Stimulated activated CD4-positive, alpha-beta T cell treated with anti-CD3 and anti-CD28 coated beads, Interleukin-12 subunit alpha, Interleukin-12 subunit beta, amount 100 ng/mL, for 4 hours (primary cell): ENCODE results near the gene TRPM3.

ENCODE experiments used
- DNase-seq: peaks from one replicate; pipeline ENCODE4 v3.0.0-alpha.2; 2020

TRPM3 gene

DNA sequence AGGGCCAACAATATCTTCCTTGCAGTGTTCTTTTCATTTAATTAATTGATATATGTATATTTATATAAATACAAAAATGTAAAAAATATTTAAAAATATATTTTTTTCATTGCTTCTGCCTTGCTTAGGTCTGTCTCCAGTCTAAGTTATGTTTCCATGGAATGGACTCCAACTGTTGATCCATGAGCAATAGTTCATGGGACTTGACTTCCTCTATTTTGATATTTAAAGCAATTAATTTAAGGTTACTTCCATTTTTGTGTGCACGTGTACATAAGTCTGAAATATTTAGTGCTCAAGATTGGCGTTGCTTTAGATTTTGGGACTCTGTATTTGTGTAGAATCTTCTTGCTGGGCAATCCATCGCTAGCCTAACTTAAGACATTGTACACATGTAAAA lies 551.6 kb downstream of the TRPM3 start:
- DNase-seq: no peak

DNA sequence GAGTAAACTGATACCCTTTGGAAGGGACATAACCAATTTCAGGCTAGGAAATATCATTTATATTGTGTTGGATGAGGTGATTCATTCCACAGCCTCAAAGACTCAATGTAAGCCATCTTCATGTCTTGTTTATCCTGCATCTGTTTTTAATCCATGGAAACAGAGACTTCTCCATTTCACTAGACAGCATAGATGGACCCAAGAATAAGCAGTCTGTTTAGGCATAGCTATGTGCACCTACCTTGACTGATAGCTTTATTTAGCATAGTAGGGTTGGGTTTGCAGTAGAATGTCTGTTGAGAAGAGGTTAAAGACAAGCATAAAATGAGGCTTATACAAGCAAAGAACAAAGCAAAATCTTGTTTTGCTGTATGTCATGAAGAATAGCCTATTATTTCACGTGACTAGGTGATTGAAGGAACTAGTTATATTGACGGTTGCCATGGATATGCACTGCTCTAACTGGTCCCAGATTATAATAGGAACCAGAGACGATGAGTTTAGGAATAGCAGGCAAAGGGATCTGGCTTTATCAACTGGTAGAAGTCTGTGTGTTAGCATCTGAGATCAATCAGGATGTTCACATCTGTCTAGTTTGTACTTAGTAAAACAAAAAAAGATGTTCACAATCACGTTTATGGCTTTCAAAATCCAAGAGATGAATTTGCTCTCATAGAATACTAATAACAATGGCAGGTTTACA lies 552.2 kb downstream of the TRPM3 start:
- DNase-seq: no peak

DNA sequence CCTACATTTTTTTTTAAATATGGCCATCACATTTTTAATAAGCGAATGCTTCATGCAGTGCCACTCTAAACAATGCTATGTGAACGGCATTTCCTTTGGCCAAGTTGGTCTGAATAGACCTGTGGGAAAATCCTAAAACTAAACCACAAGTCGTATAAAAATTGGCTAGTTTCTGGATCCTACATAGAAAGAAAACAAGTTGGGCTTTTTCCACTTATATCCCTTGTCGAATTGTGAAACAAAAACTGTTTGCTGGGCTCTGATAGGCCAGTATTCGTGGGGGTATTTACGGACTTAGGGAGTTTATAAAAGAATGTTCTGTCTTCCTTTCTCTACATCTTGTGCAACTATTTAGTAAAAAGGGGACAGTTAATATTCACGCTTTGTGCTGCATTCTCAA lies 553.9 kb downstream of the TRPM3 start:
- no peak for DNase-seq

DNA sequence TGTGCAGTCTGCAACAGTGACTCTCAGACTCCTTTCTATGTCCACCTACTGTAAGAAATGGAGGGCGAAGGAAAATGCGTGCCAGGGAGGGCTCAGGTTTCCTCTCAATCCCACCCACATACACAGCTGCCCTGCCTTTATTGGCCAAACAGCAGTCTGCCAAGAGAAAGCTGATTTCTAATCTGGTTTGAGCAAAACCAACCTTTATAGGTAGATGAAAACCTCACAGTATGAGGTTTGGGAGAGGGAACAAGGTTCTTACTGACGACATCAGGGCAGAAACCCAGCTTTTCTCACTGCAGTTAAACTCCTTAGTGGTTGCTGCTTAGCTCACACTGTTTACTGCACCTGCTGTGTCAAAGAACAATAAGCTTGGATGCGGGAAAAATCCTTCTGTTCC lies 554.7 kb downstream of the TRPM3 start:
- no peak for DNase-seq

DNA sequence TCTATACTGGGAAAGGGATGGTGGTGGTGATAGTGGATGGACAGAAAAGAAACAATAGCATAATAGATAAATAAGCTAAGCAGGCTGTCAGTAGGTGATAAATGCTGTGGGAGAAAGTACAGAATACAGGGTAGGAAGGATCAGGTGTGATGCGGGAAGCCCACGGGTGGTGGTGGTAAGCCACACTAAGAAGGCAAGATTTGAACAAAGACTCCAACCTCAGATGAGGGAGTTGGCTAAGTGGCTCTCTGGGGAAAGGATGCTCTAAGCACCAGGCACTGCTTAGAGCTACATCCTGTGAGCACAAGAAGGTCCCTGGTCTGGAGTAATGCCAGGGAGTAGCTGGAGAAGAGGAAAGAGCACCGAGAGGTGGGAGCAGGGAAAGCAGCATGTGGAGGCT lies 555.4 kb downstream of the TRPM3 start:
- no peak for DNase-seq

DNA sequence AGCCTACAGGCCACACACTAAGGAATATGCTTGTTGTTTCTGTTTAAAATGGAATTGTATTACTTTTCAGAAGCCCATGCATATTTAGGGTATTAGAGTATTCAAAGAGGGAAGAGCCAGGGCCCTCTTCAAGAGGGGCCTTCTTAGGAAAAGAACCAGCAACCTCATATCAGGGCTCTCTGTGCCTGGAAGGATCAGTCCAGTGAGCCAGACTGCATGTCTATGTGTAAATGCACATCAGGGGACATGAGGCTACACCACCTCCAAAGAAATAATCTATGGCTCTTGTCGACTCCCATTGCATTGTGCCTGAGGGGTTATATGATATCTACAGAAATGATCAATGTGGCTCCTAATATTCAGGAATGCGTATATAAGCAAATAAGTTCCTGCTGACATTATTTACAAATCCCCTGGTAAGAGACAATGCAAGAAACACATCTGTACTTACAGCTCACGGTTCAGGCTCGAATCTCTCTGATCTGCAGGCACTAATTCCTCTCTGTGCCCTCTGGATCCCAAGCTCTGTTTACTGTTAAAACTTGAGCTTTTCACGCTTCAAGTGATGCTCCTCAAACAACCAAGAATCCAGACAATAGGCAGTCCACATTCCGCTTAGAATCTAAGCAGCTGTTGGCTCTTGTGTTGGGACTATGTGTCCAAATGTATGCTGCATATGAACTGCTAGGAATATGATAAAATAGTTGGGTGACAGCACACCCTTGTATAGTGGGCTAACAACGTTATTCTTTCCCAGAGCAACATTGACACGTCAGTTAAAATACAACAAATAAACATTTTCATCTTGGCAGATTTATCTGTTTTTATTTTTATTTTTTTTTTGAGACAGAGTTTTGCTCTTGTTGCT lies 556.7 kb downstream of the TRPM3 start:
- DNase-seq: no peak

DNA sequence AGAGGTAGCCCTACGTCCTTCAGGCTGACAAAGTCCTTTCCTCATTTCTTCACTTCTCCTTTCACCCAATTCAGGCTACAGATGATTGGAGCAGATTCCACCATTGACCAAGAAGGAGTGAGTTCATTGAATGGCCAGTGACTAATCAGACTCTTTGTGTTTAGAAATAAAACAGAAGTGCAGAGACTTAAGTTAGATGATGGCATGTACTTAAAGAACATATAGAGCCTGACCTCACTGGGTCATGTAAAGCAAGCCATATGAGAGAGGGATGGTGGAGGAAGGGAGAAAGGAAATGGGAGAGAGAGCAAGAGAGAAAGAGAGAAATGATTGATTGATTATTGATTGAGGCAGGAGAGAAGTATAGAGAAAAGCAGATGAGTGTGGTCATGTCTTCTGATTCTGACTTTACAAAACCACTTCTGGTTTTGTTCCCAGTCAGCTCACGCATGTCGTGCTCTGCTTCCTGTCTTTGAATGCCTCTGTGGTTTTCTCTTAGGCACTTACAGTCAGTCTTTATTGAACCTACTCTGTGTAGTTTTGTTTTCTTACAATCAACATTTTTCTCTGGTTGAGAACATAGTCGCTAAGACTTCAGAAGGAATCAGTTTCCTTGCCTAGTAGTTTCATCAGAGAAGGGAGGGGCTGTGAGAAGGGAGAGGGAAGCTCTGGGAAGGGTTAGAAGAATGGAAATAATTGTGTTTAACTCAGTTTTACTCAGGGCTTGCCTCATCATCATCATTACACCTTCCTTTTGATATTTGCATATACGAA lies 557.8 kb downstream of the TRPM3 start:
- peak; percentile 21 for DNase-seq

DNA sequence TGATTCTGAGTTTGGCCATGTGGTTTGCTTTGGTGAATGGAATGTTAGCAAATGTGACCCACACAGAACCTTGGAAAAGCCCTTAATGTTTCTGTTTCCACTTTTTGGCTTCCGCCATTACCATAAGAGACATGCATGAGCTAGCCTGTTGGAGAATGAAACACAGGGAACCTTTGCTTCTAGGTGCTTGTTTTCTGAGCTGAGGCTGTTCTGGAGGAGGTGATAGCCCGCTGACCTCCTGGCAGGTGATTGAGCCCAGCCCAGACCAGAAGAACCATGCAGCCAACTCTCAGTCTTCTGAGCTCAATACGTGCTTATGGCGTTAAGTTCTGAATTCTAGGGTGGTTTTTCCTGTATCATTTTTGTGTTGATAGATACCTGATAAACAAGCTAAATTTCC lies 558.4 kb downstream of the TRPM3 start:
- DNase-seq: no peak

DNA sequence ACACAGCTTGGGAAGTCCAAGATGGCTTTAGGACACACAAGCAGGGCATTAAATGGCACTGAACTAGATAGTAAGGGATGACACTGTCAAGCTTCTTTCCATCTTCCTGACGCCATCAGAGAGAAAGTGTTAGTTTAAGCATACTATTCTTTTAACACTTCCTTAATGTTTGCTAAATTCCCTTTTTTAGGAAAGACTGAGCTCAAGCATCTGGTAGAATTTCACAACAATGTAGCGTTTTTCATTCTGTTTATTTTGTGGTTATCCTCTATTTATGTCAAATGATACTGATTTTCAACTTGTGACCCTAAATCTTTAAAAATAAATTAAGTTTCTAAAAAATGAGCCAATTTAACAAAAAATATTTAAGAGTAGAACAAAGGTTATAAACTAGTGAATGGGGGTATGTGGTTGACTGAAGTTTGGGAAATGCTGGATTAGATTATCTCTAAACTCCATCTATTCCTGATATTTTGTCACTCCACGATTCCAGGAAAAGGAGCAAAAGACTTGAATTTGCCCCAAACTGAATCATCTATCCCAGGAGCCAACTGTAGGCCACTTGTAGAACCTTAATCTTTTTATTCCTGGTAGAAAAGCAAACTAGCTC lies 559.5 kb downstream of the TRPM3 start:
- DNase-seq: no peak

DNA sequence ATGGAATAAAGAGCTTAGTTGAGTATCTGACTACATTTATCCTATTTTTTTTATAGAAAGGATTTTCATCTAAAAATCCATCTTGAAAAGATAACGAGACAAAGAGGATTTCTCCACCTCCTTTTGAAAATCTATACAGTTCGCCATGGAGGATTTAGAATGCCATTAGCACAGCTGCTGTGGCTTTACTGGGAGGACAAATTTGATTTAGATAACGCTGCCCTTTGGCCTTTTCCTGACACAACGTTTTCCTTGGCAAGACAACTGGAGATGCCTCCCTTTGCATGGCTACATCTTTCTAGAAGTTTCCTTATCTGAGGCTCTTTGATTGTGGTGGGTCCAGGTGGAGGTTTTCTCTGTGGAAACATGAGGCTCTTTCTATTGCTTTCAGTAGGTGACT lies 560.3 kb downstream of the TRPM3 start:
- no peak for DNase-seq

DNA sequence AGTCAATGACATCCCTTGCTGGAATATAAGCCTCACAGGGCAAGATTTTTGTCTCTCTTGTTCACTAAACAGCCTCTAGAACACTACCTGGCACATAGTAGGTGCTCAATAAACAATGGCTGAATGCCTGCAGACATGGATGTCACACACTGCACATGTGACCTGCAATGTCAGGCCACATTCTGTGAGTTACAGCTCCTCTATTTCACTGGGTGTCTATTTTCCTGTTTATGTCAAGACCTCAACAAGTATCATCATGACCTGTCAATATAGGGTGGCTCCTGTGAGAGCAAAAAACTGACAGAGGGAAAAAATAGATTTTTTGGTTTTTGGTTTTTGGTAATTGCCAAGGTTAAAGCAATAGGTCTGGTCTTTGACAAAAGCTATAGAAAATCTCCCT lies 562.3 kb downstream of the TRPM3 start:
- DNase-seq: no peak

DNA sequence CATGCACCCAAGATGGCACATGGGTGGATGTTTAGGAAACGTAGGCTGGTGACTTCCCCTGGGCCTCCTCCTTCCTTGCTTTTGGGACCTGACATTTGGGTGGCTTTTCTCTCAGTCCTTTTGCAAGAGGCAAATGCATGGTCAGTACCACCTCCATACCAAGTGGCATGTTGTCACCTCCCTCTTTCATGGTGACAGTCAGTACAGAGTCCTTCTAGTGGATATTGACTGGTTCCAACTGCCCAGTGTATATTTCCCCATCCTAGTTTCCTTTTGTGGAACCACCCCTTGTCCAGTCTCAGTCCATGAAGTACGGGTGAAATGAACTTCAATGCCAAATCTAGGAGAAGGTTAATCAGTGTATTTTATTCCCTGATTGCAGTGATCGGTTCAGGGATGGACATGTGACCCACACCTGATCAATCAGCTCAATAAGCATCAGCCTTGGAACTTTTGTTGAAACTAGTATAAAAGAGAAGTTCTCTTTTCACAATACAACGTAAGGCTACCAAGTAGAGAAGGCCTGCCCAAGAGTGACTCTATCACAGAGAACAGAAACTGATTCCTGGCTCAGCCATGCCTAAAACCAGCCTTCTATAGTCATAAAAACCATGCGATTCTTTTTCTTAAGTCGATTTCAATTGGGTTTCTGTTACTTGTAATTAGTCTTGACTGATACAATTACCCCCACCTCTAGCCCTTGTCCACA lies 563.6 kb downstream of the TRPM3 start:
- no peak for DNase-seq

DNA sequence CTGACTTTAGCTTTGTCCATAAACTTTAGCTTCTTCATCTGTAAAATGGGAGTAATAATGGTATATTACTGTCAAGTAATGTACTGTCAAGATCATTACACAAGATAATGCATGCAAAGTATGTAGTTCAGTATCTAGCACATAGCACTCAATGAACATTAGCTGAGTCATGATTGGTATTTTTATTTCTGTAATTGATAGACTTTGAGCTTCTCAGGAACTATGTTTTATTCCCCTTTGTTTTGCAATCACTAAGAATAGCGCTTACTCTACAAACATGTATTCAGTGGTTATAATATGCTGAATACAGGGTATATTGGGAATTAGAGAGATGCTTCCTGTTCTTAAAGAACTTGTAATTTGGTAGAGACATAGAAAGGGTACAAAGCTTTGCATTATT lies 564.6 kb downstream of the TRPM3 start:
- no peak for DNase-seq

DNA sequence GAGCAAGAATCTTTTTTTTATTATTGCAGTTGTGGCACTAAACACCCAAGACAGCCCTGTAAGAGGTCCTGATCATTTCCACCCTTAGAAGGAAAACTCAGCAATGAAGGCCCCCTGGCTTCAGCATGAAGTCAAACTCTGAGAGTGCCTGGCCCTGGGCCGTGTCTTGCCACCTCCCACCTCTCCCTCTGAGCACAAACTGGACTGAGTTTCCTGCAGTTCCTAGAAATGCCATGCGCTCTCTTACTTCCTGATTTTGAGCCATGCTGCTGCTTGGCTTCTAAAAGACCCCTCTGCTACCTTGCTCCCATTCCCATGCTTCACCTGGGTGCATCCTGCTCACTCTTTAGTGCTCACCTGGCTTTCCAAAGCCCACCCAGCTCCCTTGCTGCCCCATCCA lies 566.5 kb downstream of the TRPM3 start:
- no peak for DNase-seq

DNA sequence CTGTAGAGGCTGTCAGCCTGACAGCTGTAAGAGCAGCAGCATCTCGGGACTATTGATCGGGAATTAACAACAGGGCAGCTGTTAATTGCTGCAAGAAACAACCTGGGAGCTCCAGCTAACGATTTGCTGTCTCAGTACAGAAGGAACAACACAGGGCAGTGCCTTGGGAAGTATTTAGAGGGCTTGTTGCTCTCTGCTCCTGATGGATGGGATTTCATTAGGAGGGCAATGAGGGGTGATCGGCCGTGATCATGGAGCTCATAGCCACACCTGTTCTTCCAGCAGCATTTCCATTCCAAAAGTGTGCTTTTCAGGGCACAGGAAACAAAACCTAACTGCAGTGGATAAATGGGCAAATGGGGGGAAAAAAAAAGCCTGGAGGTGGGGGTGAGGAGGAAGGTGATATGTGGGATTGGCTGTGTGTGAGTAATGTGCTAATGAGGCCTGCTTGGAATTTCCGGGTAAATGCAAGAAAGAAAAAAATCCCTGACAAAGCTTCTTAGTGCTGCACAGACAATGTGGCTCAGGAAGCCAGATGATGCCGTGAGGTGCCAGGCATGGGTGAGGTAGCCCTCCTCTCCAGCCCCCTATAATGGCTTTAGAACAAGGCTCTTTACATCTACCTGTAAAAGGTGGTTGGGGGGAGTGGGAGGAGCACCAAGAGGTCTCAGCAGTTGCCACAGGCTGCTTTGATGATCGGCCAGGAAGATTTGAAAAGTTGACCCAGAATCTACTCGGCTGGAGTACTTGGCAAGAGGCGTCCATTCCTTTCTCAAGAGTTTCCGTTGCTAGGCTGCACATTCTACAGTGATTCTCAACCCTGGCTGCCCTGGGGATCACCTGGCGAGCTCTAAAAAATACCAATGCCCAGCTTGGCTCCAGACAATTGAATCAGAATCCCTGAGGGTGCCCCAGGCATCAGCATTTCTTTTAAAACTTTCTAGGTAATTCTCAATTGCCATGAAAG lies 567.4 kb downstream of the TRPM3 start:
- no peak for DNase-seq

DNA sequence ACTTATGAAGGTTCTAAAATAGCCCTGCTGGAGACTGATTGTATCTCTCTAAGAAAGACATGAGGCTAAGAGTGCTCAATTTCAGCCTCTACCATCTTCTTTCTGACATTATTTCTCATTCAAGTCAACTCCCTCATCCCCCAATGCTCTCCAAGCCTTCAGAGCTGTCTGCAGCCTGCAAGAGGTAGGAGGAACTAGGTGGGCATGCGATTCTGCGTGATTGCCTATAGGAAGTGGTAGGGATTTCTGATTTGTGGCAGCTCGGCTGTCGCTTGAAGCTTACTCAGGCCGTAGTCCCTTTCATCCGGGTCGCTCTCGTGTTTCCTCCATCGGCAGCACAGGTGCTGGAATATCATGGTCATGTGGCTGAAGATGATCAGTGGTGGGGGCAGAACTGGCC lies 568.9 kb downstream of the TRPM3 start:
- DNase-seq: no peak

DNA sequence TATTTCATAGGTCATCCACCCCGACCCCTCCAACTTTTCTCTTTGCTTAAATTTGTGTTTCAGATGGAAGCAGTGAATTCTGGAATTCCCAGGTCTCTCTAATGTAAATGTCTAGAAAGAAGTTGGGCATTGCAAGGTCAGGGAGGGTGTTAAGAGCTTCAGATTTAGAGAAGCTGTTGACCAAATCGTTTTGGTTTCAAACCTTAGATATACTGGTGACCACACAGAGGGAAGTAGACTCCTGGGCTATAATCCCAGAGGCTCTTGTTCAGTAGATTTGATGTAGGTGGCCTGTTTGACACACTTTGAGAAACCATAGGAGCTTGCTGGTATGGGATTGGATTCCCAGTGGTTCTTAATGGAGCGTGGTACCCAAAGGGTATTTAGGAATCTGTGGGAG lies 569.6 kb downstream of the TRPM3 start:
- no peak for DNase-seq

DNA sequence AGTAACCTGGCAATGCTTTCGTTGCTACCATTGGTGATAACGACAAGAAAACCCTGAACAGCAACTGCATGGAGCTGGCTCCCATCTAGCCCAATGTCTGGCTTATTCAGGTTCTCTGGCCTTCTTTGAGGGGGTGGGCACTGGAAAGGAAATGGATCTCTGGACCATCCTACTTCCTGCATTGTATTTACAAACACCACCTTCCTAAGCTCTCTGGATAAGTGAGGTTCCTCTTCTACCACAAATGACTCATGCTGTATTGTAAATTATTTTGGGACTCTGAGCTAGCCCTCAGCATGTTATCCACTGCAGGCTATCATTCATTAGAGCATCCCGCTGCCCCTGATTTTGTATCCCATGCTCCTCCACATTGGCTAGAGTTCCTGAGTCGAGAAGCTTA lies 570.0 kb downstream of the TRPM3 start:
- no peak for DNase-seq

DNA sequence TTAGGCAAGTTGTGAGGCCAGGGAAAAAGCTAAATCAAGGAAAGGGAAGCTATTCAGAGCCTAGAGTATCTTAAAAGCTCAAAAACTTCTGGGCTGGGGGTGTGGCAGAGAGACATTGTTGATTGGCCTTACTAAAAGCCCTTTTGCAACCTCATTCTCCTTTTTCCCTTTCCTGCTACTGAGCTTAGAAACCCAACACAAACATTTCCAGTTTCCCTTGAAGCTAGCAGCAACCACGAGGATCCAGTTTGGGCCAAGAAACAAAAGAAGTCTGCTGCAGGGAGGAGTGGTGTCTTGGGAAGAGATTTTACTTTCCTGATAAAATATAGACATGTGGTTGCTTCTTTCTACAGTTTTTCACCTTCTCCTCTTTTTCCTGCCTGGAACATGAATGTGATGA lies 571.5 kb downstream of the TRPM3 start:
- no peak for DNase-seq

DNA sequence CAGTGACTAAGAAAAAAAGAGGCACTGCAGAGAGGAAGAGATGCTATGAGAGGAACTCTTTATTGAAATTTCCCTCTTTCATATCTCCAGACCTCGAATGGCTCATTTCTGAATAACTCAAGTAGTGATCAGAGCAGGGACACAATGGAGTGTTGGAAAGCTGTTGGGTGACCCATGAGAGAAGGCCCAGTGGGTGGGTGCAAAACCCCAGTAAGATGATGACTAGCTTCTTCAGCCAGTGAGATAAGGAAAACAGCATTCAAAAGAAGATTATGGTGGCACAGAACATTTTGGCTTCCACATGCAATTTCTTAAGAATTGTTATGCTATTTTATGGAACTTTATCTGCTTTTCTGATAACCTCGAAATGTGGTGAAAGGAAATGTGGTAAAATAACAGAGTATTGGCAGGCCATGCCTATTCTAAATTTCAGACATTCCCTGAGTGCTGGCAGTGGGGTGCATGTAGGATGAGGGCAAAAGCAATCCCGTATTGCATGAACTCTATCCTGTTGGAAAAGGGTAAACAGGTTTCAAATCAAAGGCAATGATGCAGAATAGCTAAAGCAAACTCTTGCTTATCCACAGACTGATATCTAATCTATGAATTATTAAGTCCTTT lies 579.0 kb downstream of the TRPM3 start:
- DNase-seq: no peak

DNA sequence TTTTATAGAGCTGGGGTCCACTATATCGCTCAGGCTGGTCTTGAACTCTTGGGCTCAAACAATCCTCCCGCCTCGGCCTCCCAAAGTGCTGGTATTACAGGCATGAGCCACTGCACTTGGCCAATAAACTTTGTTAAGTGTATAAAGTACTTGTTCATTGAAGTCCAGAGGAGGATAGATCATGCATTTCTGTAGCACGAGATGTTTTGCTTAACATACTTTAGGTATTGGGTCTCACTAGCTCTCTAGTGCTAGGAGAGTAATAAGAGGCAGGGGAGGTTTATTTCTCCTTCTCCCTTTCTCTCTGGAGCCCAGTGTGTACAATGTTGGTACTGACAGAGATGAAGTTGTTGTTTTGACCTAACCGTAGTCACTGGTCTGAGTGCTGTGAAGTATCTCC lies 581.4 kb downstream of the TRPM3 start:
- DNase-seq: no peak
